GM19324 (cell line): Measurements from ENCODE around the gene CISH.

Experiments
- ATAC-seq: cut with Tn5 transposase; IDR thresholded peaks from one replicate; pipeline ENCODE4 v1.9.1; 2021; ENCODE audit warnings: mild to moderate bottlenecking, moderate library complexity; ENCODE audit not compliant: unreplicated experiment, low FRiP score

The CISH gene

GRCh38 chr3:50615190-50615589, 3.6 kb upstream of the CISH start:
- ATAC-seq, result no peak

- ATAC-seq, result no peak
Observed at GRCh38 chr3:50612970-50613846, 1.6 kb upstream of the CISH start.

- ATAC-seq, result peak; percentile 5
Observed at GRCh38 chr3:50612234-50612882, 784 bp upstream of the CISH start.

GRCh38 chr3:50610992-50611463, 546 bp downstream of the CISH start:
- no peak for ATAC-seq

- ATAC-seq, result no peak
Observed at GRCh38 chr3:50610181-50610971, 1.2 kb downstream of the CISH start.

- no peak for ATAC-seq
Observed at GRCh38 chr3:50609763-50610085, 1.9 kb downstream of the CISH start.

GRCh38 chr3:50609071-50609762, 2.4 kb downstream of the CISH start:
- ATAC-seq, result no peak

- ATAC-seq, result no peak
Observed at GRCh38 chr3:50608278-50608677, 3.3 kb downstream of the CISH start.

- ATAC-seq, result no peak
Observed at GRCh38 chr3:50607271-50608091, 4.1 kb downstream of the CISH start.

- ATAC-seq, result no peak
Observed at GRCh38 chr3:50606596-50606995, 5.0 kb downstream of the CISH start.

GRCh38 chr3:50605901-50606326, 5.7 kb downstream of the CISH start:
- ATAC-seq, result no peak

- ATAC-seq, result no peak
Observed at GRCh38 chr3:50604628-50605588, 6.7 kb downstream of the CISH start.

- ATAC-seq, result no peak
Observed at GRCh38 chr3:50604110-50604621, 7.4 kb downstream of the CISH start.

- ATAC-seq, result no peak
Observed at GRCh38 chr3:50603261-50604109, 8.1 kb downstream of the CISH start.

- ATAC-seq, result no peak
Observed at GRCh38 chr3:50602595-50603191, 8.9 kb downstream of the CISH start.

GRCh38 chr3:50600841-50601591, 10.6 kb downstream of the CISH start:
- ATAC-seq, result peak; percentile 78
